HG02588 (cell line): ENCODE data around the gene NEK2.
"Not testable (repeated sequence)": the region's sequence is repeated elsewhere in the genome, so short reads cannot be mapped to it uniquely, and the experiment has no call there.

ENCODE experiments used
- ATAC-seq: cut with Tn5 transposase; IDR thresholded peaks from one replicate; pipeline ENCODE4 v1.9.1; 2021; ENCODE audit warnings: mild to moderate bottlenecking, moderate library complexity; ENCODE audit not compliant: unreplicated experiment

NEK2 gene

GRCh38 chr1:211695135-211695816, 19.9 kb upstream of the NEK2 start:
- peak; percentile 44 for ATAC-seq

GRCh38 chr1:211693911-211694310, 18.5 kb upstream of the NEK2 start:
- not testable (repeated sequence) for ATAC-seq

- ATAC-seq: no peak
Observed at GRCh38 chr1:211688421-211688820, 13.0 kb upstream of the NEK2 start.

GRCh38 chr1:211687462-211688215, 12.2 kb upstream of the NEK2 start:
- no peak for ATAC-seq

GRCh38 chr1:211685823-211686222, 10.4 kb upstream of the NEK2 start:
- no peak for ATAC-seq

- no peak for ATAC-seq
Observed at GRCh38 chr1:211684791-211685190, 9.4 kb upstream of the NEK2 start.

GRCh38 chr1:211684331-211684730, 8.9 kb upstream of the NEK2 start:
- ATAC-seq: no peak

GRCh38 chr1:211683396-211684297, 8.2 kb upstream of the NEK2 start:
- no peak for ATAC-seq

- ATAC-seq: not testable (repeated sequence)
Observed at GRCh38 chr1:211682186-211682585, 6.8 kb upstream of the NEK2 start.

GRCh38 chr1:211680752-211681327, 5.4 kb upstream of the NEK2 start:
- peak; percentile 76 for ATAC-seq

GRCh38 chr1:211677659-211678058, 2.2 kb upstream of the NEK2 start:
- no peak for ATAC-seq

GRCh38 chr1:211676761-211677160, 1.3 kb upstream of the NEK2 start:
- ATAC-seq: no peak

GRCh38 chr1:211676106-211676583, 724 bp upstream of the NEK2 start:
- no peak for ATAC-seq

GRCh38 chr1:211667065-211667617, 8.3 kb downstream of the NEK2 start:
- ATAC-seq: no peak

GRCh38 chr1:211660718-211661222, 14.7 kb downstream of the NEK2 start:
- ATAC-seq: no peak

GRCh38 chr1:211656728-211657127, 18.7 kb downstream of the NEK2 start:
- no peak for ATAC-seq

- peak; percentile 78 for ATAC-seq
Observed at GRCh38 chr1:211654838-211655787, 20.3 kb downstream of the NEK2 start.

- no peak for ATAC-seq
Observed at GRCh38 chr1:211653959-211654496, 21.4 kb downstream of the NEK2 start.

GRCh38 chr1:211653293-211653692, 22.1 kb downstream of the NEK2 start:
- no peak for ATAC-seq
